NT2/D1 (cell line): ENCODE data around the gene G6PC3.
A peak's percentile ranks its signal among the peaks of the same experiment; 100 is the strongest.

Experiments used
- DNase-seq: peaks from one replicate; pipeline ENCODE4 v3.0.0-alpha.2; 2011; ENCODE audit warnings: low read depth, low spot score
- H3K27me3 ChIP-seq: 2 replicates; pipeline ENCODE4 v1.6.0; 2011; ENCODE audit warnings: mild to moderate bottlenecking; ENCODE audit not compliant: insufficient read length, insufficient read depth
- H3K36me3 ChIP-seq: 2 replicates; pipeline ENCODE4 v1.6.1; 2011; ENCODE audit warnings: mild to moderate bottlenecking, low read length, mixed read lengths; ENCODE audit not compliant: insufficient read depth, insufficient read length
- H3K4me1 ChIP-seq: 2 replicates; pipeline ENCODE4 v1.5.1; 2011; ENCODE audit not compliant: insufficient read depth, insufficient read length
- H3K4me3 ChIP-seq: 2 replicates; pipeline ENCODE4 v1.5.1; 2011; ENCODE audit warnings: low read depth; ENCODE audit not compliant: insufficient read length
- H3K9ac ChIP-seq: 2 replicates; pipeline ENCODE4 v1.6.0; 2011; ENCODE audit warnings: low read depth; ENCODE audit not compliant: insufficient read length
- H3K9me3 ChIP-seq: 2 replicates; pipeline ENCODE4 v1.5.1; 2011; ENCODE audit warnings: mild to moderate bottlenecking, low read length; ENCODE audit not compliant: insufficient read depth
- SUZ12 ChIP-seq: IDR thresholded peaks from 2 replicates; pipeline ENCODE4 v1.6.1; 2011; ENCODE audit not compliant: insufficient read length, insufficient read depth; ENCODE audit errors: extremely low read depth
- YY1 ChIP-seq: IDR thresholded peaks from 2 replicates; pipeline ENCODE4 v1.6.1; 2011; ENCODE audit not compliant: insufficient read length, insufficient read depth
- ZNF274 ChIP-seq: IDR thresholded peaks from 2 replicates; pipeline ENCODE4 v1.6.1; 2011; ENCODE audit warnings: mild to moderate bottlenecking, low read depth, low read length

Gene G6PC3

DNA sequence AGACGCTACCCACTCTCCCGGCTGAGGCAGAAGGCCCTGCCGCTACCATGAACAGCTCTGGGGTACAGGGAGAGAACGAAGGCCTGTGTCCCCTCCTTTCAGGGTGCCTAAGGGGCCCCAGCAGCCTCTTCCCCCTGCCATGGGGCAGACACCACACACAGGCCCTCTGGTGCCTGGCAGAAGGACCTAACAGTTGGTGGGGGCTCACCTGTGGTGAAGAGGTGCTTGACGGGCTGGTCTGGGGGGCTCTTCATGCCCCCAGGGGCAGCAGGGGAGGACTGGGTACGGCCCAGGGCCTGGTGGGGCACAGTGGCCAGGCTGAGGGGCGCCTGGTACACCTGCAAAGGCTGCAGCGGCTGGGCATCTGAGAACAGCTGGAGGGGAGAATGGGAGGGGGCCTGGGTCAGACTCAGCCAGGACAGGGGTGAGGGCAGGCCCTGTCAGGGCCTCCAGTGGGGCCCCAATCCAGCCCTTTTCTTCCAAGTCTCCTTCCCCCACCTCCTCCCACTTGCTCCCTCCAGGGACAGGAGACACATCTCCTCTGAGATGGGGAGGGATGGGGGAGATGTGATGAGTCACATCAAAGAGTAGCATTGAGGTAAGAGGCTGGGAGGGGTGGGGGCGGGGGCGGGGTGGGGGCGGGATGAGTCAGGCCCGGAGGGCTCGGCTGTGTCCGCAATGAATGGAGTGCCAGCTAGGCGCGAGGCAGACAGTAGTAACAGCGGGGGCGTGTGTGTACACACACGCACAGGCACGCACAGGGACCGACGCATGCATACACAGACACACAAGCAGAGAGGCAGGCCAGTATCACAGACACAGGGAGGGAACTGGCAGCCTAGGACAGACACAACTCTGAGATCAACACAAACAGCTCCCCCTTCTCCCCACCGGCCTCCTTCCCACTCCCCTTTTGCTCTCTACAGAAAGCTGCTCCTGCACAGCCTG lies 16.1 kb downstream of the G6PC3 start:
- Histone ChIP-seq H3K9me3 (no peaks in the 10 kb centered on the region), H3K9ac (peak overlapping the region; percentile 76), H3K27me3 (no peaks in the 10 kb centered on the region), H3K4me3 (peak overlapping the region; percentile 19), H3K36me3 (peaks cover 64% of the 10 kb centered on the region), H3K4me1 (peaks cover 50% of the 10 kb centered on the region)
- TF ChIP-seq SUZ12 (no peak), YY1 (no peak), ZNF274 (no peak)
- no peak for DNase-seq

DNA sequence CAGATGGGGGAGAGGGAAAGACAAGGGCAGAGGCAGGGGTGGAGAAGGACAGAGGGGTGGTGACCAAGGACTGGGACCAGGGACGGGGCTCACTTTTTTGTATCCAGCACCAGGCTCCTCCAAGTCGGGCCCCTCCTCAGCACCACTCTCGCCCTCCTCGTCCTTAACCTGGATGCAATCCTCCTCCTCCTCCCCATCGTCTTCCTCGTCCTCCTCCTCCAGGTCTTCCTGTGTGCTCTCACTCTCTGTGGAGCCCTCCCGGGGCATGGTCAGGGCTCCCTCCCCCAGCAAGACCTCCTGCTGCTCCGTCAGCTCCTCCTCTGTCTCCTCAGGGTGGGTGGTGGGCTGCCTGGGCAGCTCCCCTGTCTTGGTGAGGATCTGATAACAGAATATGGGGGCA lies 16.8 kb downstream of the G6PC3 start:
- TF ChIP-seq SUZ12 (no peak), YY1 (no peak), ZNF274 (no peak)
- Histone ChIP-seq H3K9ac (peak overlapping the region; percentile 76), H3K4me3 (peak overlapping the region; percentile 19), H3K9me3 (no peaks in the 10 kb centered on the region), H3K4me1 (peaks cover 49% of the 10 kb centered on the region), H3K36me3 (peaks cover 64% of the 10 kb centered on the region), H3K27me3 (no peaks in the 10 kb centered on the region)
- no peak for DNase-seq

DNA sequence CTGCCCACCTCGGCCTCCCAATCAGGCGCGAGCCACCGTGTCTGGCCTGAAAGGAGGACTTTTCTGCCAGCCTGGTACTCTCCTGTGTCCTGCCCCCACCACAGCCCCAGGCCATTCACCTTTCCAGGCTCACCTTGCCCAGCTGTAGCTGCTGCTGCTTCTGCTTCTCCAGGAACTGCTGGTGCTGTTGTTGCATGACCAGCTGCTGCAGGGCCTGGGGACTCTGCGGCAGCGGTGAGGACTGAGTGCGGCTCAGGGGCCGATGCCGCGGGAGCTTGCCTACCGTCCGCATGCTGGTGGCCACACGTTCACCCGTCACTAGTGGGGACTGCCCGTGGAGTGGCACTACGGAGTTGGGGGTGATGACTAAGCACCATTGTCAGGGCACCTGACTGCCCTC lies 17.7 kb downstream of the G6PC3 start:
- Histone ChIP-seq H3K9me3 (no peaks in the 10 kb centered on the region), H3K9ac (peak overlapping the region; percentile 58), H3K4me1 (peaks cover 43% of the 10 kb centered on the region), H3K36me3 (peaks cover 62% of the 10 kb centered on the region), H3K4me3 (no peak overlapping the region), H3K27me3 (no peaks in the 10 kb centered on the region)
- DNase-seq = no peak
- TF ChIP-seq YY1 = no peak
- TF ChIP-seq ZNF274 = no peak
- no peak for TF ChIP-seq SUZ12

DNA sequence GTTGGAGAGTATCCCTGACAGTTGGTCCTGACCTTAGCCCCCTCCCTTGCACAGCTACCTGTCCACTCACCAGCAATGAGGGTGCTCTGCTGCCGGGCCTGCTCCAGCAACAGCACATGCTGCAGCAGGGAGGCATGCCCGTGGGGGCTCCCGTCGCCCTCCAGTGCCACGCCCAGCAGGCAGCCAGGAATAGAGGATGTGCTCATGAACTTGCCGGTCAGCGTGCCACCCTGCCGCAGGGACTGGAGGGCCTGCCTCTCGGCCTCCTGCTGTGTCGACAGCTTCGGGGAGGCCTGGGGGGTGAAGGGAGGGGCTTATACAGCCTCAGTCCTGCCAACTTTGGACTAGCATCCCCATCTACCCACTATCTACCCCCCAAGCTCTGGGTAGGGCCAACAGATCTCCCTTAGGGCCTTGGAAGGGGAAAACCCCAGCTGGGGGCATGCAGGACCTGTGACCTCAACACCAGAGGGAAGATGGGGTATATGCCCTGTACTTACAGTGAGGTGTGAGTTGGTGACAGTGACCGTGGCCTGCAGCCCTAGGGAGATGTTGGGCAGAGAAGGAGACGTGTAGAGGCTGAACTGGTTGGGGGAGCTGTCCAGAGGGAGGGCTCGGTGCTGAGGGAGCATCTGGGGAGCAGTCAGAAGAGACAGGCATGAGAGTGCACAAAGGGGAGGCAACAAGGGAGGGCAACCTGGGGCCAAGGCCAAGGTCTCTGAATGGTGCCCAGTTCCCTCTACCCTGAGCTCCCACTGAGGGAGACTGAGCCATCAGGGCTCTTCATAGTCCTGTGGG lies 20.9 kb downstream of the G6PC3 start:
- Histone ChIP-seq H3K4me3 (no peak overlapping the region), H3K36me3 (peaks cover 40% of the 10 kb centered on the region), H3K4me1 (peaks cover 23% of the 10 kb centered on the region), H3K9me3 (no peaks in the 10 kb centered on the region), H3K9ac (no peak overlapping the region), H3K27me3 (no peaks in the 10 kb centered on the region)
- no peak for DNase-seq
- TF ChIP-seq YY1 (no peak), ZNF274 (no peak), SUZ12 (no peak)

DNA sequence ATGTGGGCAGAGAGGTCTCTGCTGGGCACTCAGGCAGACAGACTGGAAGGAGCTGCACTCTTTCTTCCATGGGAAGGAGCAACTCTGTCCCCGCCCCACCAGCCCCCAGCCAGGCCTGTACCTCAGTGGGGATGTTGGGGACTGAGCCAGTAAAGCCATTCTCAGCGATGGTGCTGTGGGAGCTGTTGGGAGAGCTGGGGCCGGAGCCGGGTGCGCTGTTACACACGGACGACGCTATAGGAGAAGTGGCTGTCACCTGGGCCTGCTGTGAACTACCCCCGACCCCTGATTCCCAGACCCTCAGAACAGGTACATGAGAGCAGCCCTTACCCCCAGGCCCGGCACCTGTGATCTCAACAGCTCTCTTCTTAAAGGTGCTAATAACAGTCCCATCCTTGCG lies 21.5 kb downstream of the G6PC3 start:
- peaks cover 24% of the 10 kb centered on the region for H3K4me1 ChIP-seq
- DNase-seq = no peak
- no peaks in the 10 kb centered on the region for H3K9me3 ChIP-seq
- H3K36me3 ChIP-seq = peaks cover 40% of the 10 kb centered on the region
- H3K4me3 ChIP-seq = no peak overlapping the region
- H3K9ac ChIP-seq = no peak overlapping the region
- TF ChIP-seq YY1 = no peak
- TF ChIP-seq SUZ12 = no peak
- TF ChIP-seq ZNF274 = no peak
- H3K27me3 ChIP-seq = no peaks in the 10 kb centered on the region

DNA sequence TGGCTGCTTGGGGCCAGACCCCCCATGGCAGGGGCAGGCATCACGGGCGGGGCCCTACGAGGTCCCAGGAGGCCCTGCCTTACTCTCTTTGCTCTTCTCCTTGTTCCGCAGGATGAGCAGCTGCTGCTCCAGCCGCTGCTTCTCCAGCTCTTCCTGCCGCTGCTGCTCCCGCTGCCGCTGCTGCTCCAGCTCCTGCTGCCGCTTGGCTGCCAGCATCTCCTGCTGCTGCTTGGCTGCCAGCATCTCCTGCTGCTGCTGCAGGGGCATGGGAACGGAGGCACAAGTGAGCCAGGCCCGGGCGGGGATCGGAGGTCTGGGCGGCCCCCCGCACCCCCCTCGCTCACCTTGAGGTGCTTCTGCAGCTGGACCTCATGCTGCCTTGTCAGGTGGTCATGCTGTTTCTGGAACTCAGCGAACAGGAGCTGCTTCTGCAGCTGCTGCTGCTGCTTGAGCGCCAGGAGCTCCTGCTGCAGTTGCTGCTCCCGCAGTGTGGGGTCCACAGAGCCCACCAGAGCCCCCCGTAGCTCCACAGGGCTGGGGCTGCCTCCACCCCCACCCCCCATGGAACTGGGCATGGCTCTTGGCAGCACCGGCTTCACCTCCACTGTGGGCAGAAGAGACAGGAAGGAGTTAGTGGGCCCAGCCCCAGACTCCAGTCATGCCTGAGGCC lies 22.8 kb downstream of the G6PC3 start:
- peaks cover 22% of the 10 kb centered on the region for H3K4me1 ChIP-seq
- no peak overlapping the region for H3K4me3 ChIP-seq
- H3K9ac ChIP-seq = peak overlapping the region; percentile 53
- no peaks in the 10 kb centered on the region for H3K27me3 ChIP-seq
- H3K9me3 ChIP-seq = no peaks in the 10 kb centered on the region
- peaks cover 37% of the 10 kb centered on the region for H3K36me3 ChIP-seq
- no peak for DNase-seq
- TF ChIP-seq YY1 = no peak
- TF ChIP-seq ZNF274 = no peak
- TF ChIP-seq SUZ12 = no peak
